HG03103 (cell line): ENCODE measurements around the gene PLXNA4.

Source experiments
- ATAC-seq: cut with Tn5 transposase; IDR thresholded peaks from one replicate; pipeline ENCODE4 v1.9.1; 2021; ENCODE audit warnings: low read depth; ENCODE audit not compliant: unreplicated experiment

Gene PLXNA4

GRCh38 chr7:132590162-132590561 lies 13.9 kb upstream of the PLXNA4 start:
- ATAC-seq = no peak

DNA sequence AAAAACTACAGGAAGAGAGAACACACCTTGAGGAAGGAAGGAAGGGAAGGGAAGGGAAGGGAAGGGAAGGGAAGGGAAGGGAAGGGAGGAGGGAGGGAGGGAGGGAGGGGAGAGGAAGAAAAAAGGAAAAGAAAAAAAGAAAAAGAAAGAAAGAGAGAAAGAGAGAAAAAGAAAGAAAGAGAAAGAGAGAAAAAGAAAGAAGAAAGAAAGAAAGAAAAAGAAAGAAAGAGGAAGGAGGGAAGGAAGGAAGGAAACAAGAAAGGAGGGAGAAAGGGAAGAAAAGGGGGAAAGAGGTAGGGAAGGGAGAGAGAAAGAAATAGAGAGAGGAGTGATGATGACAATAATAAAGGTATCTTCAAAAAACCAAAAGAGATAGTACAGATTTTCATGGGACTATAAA lies 12.3 kb upstream of the PLXNA4 start:
- ATAC-seq = no peak

DNA sequence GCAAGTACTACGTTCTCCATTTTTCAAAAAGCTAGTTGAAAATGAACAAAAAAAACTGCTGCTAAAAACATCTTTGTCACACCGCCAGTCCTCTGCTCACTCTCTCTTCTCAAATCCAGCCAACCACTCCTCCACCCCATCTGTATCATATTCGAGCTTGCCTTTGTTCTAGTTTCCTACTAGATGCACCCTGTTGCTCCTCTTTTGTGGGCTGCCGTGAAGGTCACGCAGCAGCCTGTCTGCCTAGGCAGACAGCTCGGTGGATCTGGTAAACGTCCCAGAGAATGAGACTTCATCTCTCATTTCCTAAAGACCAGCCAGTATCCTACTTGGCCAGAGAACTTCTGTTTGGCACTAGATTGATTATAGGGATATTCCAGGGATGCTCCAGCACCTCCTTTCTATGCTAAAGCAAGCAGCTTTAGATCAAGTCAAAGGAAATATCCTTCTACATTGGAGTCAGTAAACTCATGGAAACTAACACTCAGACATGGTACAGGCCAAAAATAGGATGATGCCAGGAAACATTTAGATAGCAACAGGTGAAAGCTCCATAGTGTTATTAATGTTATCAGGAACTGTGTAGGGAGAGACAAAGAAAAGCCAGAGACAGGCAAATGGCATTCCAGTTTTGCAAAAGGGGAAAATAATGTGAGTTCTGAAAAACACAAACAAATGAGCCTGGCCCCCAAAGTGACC lies 8.7 kb upstream of the PLXNA4 start:
- no peak for ATAC-seq

DNA sequence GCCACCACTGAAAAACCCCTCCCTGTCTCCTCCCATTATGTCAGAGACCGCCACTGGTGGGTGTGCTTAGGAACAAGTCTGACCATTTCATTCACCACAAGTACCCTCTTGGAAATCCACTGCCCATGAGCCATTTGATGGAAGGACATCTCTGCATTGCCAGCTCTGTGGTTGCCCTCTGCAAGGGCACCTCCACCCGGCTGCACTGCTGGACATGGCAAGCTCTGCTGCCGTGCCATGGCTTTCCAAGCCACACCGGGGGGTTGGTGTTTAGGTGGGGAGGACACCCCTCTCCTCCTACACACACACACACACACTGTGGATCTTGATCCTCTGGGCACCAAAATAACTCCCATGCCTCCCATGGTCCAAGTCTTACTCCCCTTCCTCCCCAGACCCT lies 5.2 kb upstream of the PLXNA4 start:
- ATAC-seq = no peak

GRCh38 chr7:132580717-132581285 lies 4.5 kb upstream of the PLXNA4 start:
- no peak for ATAC-seq

DNA sequence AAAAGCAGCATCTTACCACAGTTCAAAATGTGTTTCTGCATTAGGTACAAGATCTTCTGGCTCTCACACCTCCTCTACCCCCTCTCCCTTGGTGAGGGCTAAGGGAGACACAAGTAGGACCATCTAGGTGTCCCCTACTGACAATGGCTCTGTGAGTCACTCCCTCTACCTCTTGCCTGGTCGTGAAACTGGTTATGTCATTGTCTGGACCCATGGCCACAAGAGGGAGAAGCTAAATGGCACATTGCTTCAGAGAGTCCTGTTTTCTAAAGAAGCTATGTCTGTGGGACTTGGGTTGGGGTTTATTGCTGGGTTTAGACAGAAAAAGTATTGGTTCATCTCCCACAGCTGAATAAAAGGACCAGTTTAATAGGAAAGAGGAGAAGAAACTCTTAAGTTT lies 4.0 kb upstream of the PLXNA4 start:
- no peak for ATAC-seq

GRCh38 chr7:132579260-132579899 lies 3.1 kb upstream of the PLXNA4 start:
- no peak for ATAC-seq

- ATAC-seq = no peak
Measured at GRCh38 chr7:132578826-132579225, 2.6 kb upstream of the PLXNA4 start.

- no peak for ATAC-seq
Measured at GRCh38 chr7:132578050-132578370, 1.7 kb upstream of the PLXNA4 start.

GRCh38 chr7:132577206-132578049 lies 1.2 kb upstream of the PLXNA4 start:
- no peak for ATAC-seq

DNA sequence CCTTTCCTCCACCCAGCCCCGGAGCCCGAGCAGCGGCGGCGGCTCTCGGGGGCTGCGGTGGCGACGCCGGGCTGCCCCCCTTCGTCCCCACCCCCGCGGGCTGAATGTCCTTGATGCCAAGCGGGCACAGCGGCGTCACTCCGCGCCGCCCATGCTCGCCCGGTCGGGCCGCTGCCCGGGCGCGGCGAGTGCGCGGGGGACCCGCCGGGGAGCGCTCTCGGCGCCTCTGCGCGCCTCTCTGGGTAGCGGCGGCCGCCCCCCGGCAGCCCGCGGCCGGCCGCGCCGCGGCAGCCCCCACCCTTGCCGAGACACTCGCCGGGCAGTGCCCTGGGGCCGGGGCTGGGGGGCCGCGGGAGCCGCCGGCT lies 433 bp upstream of the PLXNA4 start:
- ATAC-seq = no peak

DNA sequence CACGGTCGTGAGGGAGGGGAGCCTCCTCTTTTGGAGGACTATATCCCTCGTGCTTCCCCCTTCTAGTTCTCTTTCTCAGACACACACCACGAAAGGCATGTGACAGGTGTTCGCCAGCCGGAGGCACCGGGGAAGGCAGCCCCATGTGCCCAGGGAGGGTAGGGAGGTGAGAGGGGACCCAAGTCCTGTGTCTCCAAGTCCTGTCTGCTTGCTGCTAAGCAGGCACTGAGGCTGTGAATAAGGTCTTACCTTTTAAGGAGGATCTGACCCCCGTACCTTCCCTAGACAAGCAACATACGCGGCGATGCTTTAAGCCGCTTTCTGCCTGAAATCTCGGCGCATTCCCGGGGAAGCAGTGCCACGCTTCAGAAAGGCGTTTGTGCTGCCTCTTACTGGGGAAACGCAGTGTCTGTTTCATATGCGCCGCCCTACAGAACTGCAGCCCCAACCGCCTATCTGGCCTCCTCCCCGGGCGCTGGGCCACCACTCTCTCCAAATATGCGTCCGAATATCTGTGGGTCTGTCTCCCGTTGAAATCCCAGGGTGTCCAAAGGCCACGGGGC lies 770 bp downstream of the PLXNA4 start:
- no peak for ATAC-seq

GRCh38 chr7:132574223-132574622 lies 2.0 kb downstream of the PLXNA4 start:
- ATAC-seq = no peak

GRCh38 chr7:132573251-132573955 lies 2.9 kb downstream of the PLXNA4 start:
- ATAC-seq = no peak

DNA sequence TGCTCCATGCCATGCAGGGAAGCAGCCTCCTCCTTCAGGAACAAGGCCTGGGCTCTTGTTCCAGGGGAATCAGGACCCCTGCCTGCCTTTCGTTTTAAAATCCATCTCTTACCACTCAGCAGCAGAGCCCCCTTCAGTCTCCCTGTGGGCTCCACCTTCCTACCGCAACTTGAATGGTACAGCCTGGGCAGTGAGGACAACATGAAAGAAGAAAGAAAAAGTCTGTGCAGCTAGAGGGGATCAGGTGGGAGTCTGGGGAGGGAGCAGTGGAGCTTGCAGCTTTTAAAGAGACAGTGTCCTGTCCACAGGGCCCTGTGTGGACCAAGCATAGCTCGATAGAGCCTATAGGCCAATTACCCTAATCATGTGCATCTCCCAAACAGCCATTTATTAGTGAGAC lies 3.7 kb downstream of the PLXNA4 start:
- ATAC-seq = no peak

DNA sequence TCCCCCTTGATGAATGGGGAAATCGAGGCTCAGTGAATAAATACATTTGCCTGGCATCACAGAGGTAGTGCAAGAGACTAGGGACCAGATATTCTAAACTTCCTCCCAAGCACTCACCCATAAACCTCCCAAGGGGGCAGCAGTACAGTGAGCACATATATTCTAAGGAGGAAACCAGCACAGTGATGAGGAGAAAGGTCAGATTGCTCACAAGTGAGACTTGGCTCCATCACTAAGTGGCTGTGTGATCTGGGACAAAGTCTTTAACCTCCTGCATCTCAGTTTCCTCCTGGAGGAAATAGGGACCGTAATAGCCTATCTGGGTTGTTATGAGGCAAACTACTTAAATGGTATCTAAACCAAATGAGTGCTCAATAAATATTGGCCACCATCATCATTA lies 4.3 kb downstream of the PLXNA4 start:
- no peak for ATAC-seq

- ATAC-seq = no peak
Measured at GRCh38 chr7:132569884-132570614, 6.2 kb downstream of the PLXNA4 start.

DNA sequence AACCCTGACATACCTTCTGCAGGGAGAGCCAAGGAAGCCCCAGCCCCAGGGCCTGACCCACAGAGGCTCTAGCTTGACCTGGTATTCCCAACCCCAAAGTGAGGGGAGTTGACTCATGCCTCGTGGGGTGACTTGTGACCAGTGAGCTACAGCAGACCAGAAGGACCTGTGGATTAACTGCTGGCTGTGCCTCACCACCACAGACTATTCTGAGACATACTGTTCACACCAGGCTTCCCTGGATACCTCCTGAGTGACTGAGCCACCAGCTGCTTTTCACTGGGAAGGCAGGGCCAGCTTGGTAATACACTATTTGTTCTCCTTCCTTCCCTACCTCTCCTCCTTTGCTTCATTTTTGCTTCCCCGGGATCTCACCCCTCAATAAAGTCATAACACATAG lies 7.3 kb downstream of the PLXNA4 start:
- ATAC-seq = no peak

GRCh38 chr7:132565885-132566284 lies 10.4 kb downstream of the PLXNA4 start:
- ATAC-seq = no peak

DNA sequence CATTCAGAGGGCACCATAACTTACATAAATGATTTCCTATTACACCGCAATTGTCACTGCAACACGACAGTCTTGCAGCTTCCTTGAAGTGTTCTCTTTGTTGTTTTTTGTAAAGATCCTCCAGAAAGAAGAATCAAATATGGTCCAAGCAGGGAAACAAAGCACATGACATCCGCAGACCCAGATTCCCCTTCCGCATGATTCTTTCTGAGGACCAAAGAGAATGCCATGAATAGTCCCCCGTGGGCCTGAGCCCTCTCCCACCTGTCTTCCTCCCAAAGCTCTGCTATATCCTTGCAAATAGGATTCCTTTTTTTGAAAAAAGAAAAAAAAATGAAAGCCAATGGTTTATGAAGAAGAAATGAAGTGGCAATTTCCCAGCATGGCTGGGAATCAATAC lies 10.8 kb downstream of the PLXNA4 start:
- ATAC-seq = no peak
